Memory B cell (primary cell): ENCODE results near the gene ACVR1.

ENCODE experiments used
- ATAC-seq: fragments of 150-1000 bp; cut with Tn5 transposase; 2 replicates; pipeline ENCODE4 v1.10.0; 2021; ENCODE audit warnings: low read depth, mild to moderate bottlenecking, moderate library complexity
- DNase-seq, 2 donors: peaks; one replicate each; pipeline ENCODE4 v3.0.0; 2022; ENCODE audit warnings: low spot score in 2 of 2
- H3K27ac Mint-ChIP-seq: one replicate; pipeline ENCODE4 v1.8.0; 2022; ENCODE audit warnings: mild to moderate bottlenecking, moderate library complexity, mixed read lengths
- H3K27me3 Mint-ChIP-seq: one replicate; pipeline ENCODE4 v1.8.0; 2022; ENCODE audit warnings: mixed read lengths
- H3K36me3 Mint-ChIP-seq: one replicate; pipeline ENCODE4 v1.8.0; 2022; ENCODE audit warnings: mild to moderate bottlenecking, mixed read lengths
- H3K4me1 Mint-ChIP-seq: one replicate; pipeline ENCODE4 v1.8.0; 2022; ENCODE audit warnings: mixed read lengths
- H3K4me3 Mint-ChIP-seq: one replicate; pipeline ENCODE4 v1.8.0; 2022; ENCODE audit warnings: mild to moderate bottlenecking, moderate library complexity, mixed read lengths
- H3K9me3 Mint-ChIP-seq: one replicate; pipeline ENCODE4 v1.8.0; 2022; ENCODE audit warnings: mixed read lengths

ACVR1 gene

GRCh38 chr2:157820193-157820592, 55.9 kb downstream of the ACVR1 start:
- Mint-ChIP-seq H3K36me3 (peaks cover 23% of the 10 kb centered on the region), H3K4me1 (peaks cover 2% of the 10 kb centered on the region), H3K27me3 (no peaks in the 10 kb centered on the region), H3K4me3 (no peak overlapping the region), H3K27ac (no peak overlapping the region), H3K9me3 (no peaks in the 10 kb centered on the region)
- no peak for DNase-seq
- ATAC-seq: no peak

DNA sequence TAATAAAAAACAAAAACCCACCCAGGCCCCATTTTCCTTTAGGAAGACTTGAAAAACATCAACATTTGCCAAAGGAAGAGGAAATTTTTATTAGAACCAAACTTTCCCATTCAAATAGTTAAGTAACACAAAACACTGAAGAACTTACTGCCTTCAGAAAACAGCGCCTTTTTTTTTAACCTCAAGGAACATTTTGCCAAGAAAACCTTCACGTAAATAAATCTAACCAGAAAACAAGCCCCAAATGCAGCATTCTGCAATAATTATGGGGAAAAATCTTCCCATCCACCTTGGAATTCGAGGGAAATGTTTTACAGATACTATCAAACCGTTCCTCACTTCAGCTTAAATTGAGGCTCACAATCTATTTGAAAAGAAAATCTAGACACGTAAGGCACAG, 56.4 kb downstream of the ACVR1 start:
- H3K9me3 Mint-ChIP-seq: no peaks in the 10 kb centered on the region
- H3K27ac Mint-ChIP-seq: no peak overlapping the region
- peaks cover 19% of the 10 kb centered on the region for H3K36me3 Mint-ChIP-seq
- no peaks in the 10 kb centered on the region for H3K27me3 Mint-ChIP-seq
- H3K4me3 Mint-ChIP-seq: no peak overlapping the region
- H3K4me1 Mint-ChIP-seq: peaks cover 2% of the 10 kb centered on the region
- ATAC-seq: no peak
- DNase-seq: no peak

DNA sequence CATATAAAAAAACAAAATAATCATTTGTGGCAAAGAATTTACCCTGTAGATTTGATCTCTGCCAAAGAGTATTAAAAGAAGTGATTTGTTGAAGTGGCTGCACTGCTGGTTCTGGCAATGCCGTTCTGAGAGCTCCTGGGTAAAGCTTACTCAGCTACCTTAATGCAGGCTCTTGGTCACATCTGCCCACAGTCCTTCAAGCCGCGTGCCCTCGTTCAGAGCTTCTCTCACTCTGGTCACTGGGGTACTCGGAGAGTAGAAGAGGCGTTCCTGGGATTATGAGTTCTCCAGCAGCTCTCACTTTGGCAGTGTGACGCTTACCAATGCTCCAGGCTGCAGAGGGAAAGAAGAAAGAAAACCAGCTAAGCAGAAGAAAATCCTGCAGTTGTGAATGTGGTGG, 57.9 kb downstream of the ACVR1 start:
- DNase-seq (no peak), ATAC-seq (no peak)
- Mint-ChIP-seq H3K4me1 (no peaks in the 10 kb centered on the region), H3K27me3 (no peaks in the 10 kb centered on the region), H3K36me3 (peaks cover 23% of the 10 kb centered on the region), H3K9me3 (no peaks in the 10 kb centered on the region), H3K27ac (no peak overlapping the region), H3K4me3 (no peak overlapping the region)

GRCh38 chr2:157815421-157815820, 60.7 kb downstream of the ACVR1 start:
- ATAC-seq (no peak), DNase-seq (no peak)
- Mint-ChIP-seq H3K27ac (no peak overlapping the region), H3K27me3 (no peaks in the 10 kb centered on the region), H3K9me3 (no peaks in the 10 kb centered on the region), H3K36me3 (peaks cover 30% of the 10 kb centered on the region), H3K4me1 (peaks cover 3% of the 10 kb centered on the region), H3K4me3 (no peak overlapping the region)

- no peak for DNase-seq
- Mint-ChIP-seq H3K27ac (no peak overlapping the region), H3K27me3 (no peaks in the 10 kb centered on the region), H3K36me3 (peaks cover 31% of the 10 kb centered on the region), H3K9me3 (no peaks in the 10 kb centered on the region), H3K4me3 (no peak overlapping the region), H3K4me1 (peaks cover 6% of the 10 kb centered on the region)
- no peak for ATAC-seq
Measured at GRCh38 chr2:157813467-157813866, 62.7 kb downstream of the ACVR1 start.

- ATAC-seq: no peak
- H3K36me3 Mint-ChIP-seq: peaks cover 22% of the 10 kb centered on the region
Measured at GRCh38 chr2:157810037-157810436, 66.1 kb downstream of the ACVR1 start.

DNA sequence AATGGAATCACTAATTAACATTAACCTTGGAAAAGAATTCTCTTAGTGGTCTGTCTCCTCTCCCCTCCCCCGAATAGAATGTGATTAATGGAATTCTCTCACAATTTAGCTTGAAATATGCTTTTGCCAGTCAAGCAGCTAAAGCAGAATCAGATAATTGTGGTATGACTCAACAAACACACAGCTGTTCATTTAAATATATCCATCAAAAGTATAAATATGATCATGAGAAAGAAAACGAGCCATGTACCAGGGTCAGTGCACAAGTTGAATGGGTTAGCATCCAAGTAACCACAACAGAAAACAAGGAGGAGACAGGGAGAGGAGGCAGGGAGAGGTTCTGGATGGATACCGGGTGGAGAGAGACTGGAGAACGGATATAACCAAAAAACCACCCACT, 66.9 kb downstream of the ACVR1 start:
- no peak overlapping the region for H3K4me3 Mint-ChIP-seq
- no peak overlapping the region for H3K27ac Mint-ChIP-seq
- no peaks in the 10 kb centered on the region for H3K27me3 Mint-ChIP-seq
- DNase-seq: no peak
- H3K36me3 Mint-ChIP-seq: peaks cover 19% of the 10 kb centered on the region
- H3K4me1 Mint-ChIP-seq: peaks cover 6% of the 10 kb centered on the region
- no peaks in the 10 kb centered on the region for H3K9me3 Mint-ChIP-seq
- ATAC-seq: no peak

More at GRCh38 chr2:157810037-157810436, 66.1 kb downstream of the ACVR1 start:
- Mint-ChIP-seq H3K27ac (no peak overlapping the region), H3K27me3 (no peaks in the 10 kb centered on the region), H3K4me1 (peaks cover 6% of the 10 kb centered on the region), H3K4me3 (no peak overlapping the region), H3K9me3 (no peaks in the 10 kb centered on the region)
- no peak for DNase-seq

- Mint-ChIP-seq H3K9me3 (no peaks in the 10 kb centered on the region), H3K4me1 (peaks cover 6% of the 10 kb centered on the region), H3K27me3 (no peaks in the 10 kb centered on the region), H3K36me3 (peaks cover 19% of the 10 kb centered on the region), H3K4me3 (no peak overlapping the region), H3K27ac (no peak overlapping the region)
- DNase-seq (no peak), ATAC-seq (no peak)
Measured at GRCh38 chr2:157808421-157808820, 67.7 kb downstream of the ACVR1 start.

DNA sequence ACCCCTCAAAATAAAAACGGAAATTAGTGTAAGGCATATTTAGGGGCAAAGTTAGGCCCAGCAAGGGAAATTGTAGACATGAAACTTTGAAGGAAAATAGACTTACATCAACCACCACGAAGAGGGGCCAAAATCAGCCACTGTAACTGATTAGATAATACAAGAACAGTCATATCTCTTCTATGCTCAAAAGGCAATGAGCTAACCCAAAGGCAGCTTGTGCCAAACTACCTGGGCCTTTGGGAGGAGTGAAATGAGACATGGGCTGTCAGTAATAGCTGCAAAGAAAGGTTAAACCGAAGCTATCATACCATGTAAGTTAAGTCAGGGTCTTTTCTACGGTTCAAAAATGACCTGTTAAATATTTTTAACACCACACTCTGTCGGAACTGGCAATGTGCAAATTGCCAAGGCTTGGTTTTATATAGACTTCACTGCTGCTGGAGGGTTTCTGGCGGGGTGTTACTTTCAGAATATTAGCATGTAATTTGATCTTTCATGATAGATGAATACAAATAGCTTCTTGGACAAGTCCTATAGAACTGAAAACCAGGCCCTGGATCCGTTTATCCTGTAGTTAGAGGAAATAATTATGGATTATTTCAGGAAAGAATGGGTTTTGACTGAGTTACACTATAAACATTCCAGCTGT, 69.6 kb downstream of the ACVR1 start:
- Mint-ChIP-seq H3K9me3 (no peaks in the 10 kb centered on the region), H3K27me3 (no peaks in the 10 kb centered on the region), H3K4me3 (no peak overlapping the region), H3K27ac (no peak overlapping the region), H3K36me3 (peaks cover 17% of the 10 kb centered on the region), H3K4me1 (peaks cover 6% of the 10 kb centered on the region)
- no peak for ATAC-seq
- DNase-seq: no peak

GRCh38 chr2:157805519-157805918, 70.6 kb downstream of the ACVR1 start:
- no peak for DNase-seq
- Mint-ChIP-seq H3K27me3 (no peaks in the 10 kb centered on the region), H3K36me3 (peaks cover 12% of the 10 kb centered on the region), H3K4me1 (peaks cover 4% of the 10 kb centered on the region), H3K9me3 (no peaks in the 10 kb centered on the region), H3K4me3 (no peak overlapping the region), H3K27ac (no peak overlapping the region)
- no peak for ATAC-seq

DNA sequence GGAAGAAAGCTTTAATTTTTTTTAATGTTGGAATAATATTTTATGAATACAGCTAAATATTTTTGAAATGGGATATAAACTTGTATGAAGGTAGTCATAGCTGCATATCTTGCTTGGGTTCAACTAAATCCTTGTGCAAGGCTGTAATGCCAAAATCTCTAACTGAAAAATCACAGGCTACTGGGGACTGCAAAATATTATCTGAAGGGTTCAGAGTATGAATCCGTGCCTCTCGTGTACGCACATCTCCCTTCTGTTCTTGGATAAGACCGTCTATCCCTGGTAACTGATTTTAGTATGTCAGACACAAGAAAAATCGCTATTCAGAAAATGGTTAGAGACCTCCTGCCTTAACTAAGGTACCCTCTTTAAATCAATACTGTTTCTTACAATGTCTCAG, 71.8 kb downstream of the ACVR1 start:
- peaks cover 3% of the 10 kb centered on the region for H3K4me1 Mint-ChIP-seq
- DNase-seq: no peak
- H3K27me3 Mint-ChIP-seq: no peaks in the 10 kb centered on the region
- no peaks in the 10 kb centered on the region for H3K9me3 Mint-ChIP-seq
- H3K4me3 Mint-ChIP-seq: no peak overlapping the region
- no peak overlapping the region for H3K27ac Mint-ChIP-seq
- ATAC-seq: no peak
- H3K36me3 Mint-ChIP-seq: peaks cover 13% of the 10 kb centered on the region

DNA sequence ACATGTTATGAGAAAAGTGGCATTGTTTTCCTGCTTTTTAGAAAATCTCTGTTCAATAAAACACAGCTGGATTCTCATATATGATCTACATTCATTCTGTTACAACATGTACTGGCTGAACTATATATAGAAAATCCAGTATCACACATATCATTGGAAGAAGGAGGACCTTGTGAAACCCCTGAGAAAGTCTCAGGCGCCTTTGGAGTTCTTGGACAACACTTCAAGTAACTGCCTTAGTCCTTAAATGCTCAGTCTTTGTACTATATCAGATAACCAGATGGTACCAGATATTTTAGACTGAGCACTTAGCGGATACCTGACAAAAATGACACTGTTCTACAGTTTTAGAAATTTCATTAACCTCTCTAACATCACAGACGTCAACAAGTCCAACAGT, 72.2 kb downstream of the ACVR1 start:
- Mint-ChIP-seq H3K27me3 (no peaks in the 10 kb centered on the region), H3K9me3 (no peaks in the 10 kb centered on the region), H3K27ac (no peak overlapping the region), H3K4me3 (no peak overlapping the region), H3K36me3 (peaks cover 12% of the 10 kb centered on the region), H3K4me1 (no peaks in the 10 kb centered on the region)
- ATAC-seq: no peak
- no peak for DNase-seq

DNA sequence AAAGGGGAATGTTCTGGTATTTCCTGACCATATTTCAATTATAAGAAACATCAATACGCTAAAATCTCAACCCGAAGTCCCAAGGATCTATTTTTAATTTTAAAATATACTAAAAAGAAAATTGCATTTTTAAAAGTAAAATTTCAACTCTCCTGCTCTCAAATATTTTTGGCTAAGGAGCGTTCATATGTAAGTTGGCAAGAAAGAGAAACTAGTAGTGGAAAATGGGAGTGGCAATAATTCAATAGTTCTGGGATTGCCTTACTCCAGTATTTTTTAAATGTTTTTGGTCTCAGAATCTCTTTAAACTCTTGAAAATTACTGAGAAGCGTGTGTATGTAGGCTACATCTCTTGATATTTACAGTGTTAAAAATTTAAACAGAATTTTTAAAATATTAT, 72.7 kb downstream of the ACVR1 start:
- H3K4me1 Mint-ChIP-seq: no peaks in the 10 kb centered on the region
- H3K9me3 Mint-ChIP-seq: no peaks in the 10 kb centered on the region
- H3K36me3 Mint-ChIP-seq: peaks cover 12% of the 10 kb centered on the region
- no peaks in the 10 kb centered on the region for H3K27me3 Mint-ChIP-seq
- H3K4me3 Mint-ChIP-seq: no peak overlapping the region
- ATAC-seq (no peak), DNase-seq (no peak)
- no peak overlapping the region for H3K27ac Mint-ChIP-seq

DNA sequence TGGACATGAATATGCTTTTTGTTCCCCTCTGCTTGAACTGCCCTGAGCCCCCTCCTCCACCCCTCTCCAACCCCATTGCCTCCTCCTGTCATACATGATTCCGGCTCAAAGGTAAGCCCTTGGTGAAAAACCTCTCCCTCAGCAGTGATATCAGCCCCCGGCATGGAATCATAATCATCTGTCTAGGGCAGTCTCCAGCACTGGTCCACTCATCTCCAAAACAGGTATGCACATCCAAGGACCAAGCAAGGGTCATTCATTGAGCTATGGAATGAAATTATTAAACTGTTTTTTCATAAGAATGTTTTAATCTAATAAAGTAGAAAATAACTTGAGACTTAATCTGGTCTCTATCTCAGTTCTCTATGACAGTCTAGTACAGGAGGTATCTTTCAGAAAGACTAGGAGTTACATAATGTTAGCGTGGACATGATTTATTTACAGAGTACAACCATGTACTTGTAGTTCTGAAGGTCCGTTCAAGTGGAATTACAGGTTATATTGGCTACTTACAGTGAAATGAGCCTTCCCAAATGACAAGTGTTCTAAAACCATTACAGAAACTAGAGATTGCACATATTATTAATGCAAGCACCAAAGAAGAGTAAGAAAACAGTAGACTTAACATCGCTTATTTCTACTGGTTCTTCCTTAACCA, 75.2 kb downstream of the ACVR1 start:
- Mint-ChIP-seq H3K27me3 (no peaks in the 10 kb centered on the region), H3K4me3 (no peak overlapping the region), H3K36me3 (peaks cover 9% of the 10 kb centered on the region), H3K9me3 (no peaks in the 10 kb centered on the region), H3K4me1 (no peaks in the 10 kb centered on the region), H3K27ac (no peak overlapping the region)
- ATAC-seq: no peak
- DNase-seq: no peak

DNA sequence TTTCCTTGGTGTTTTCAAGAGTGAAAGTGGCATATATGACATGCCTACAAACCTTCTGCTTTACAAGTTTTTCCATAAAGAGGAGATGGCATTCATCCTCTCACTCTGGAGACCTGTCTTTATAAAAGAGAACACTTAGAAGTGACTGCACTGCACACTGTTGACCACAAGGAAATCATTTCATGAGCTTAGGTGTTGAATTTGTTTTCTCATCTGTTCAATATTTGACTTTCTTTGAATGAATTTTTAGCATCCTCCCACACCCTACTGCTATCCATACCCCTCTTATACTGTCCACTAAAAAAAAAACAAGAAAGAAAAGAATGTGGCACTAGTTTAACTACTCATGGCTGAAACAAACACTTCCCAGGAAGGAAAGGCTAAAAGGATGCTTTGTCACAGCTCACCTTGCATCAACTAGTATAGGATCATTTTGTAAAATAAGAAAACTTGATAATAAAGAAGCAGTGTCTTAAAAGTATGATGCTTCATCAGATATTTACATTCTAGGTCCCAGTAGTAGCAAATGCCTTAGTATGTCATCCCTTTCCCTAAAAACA, 83.0 kb downstream of the ACVR1 start:
- no peak overlapping the region for H3K4me3 Mint-ChIP-seq
- no peaks in the 10 kb centered on the region for H3K4me1 Mint-ChIP-seq
- ATAC-seq: no peak
- no peaks in the 10 kb centered on the region for H3K9me3 Mint-ChIP-seq
- H3K27me3 Mint-ChIP-seq: no peaks in the 10 kb centered on the region
- DNase-seq: no peak
- no peak overlapping the region for H3K27ac Mint-ChIP-seq
- peaks cover 3% of the 10 kb centered on the region for H3K36me3 Mint-ChIP-seq
